HG03439 (cell line): ENCODE measurements around the gene RHEB.

Experiments
- ATAC-seq: cut with Tn5 transposase; IDR thresholded peaks from one replicate; pipeline ENCODE4 v1.9.1; 2021; ENCODE audit warnings: mild to moderate bottlenecking, moderate library complexity; ENCODE audit not compliant: unreplicated experiment

The RHEB gene

GRCh38 chr7:151504715-151505326, 14.9 kb downstream of the RHEB start:
- ATAC-seq, result no peak

- no peak for ATAC-seq
Measured at GRCh38 chr7:151503902-151504714, 15.6 kb downstream of the RHEB start.

- ATAC-seq, result no peak
Measured at GRCh38 chr7:151501676-151502075, 18.0 kb downstream of the RHEB start.

- ATAC-seq, result no peak
Measured at GRCh38 chr7:151498495-151498894, 21.2 kb downstream of the RHEB start.

- no peak for ATAC-seq
Measured at GRCh38 chr7:151497306-151497871, 22.3 kb downstream of the RHEB start.

GRCh38 chr7:151495360-151495759, 24.3 kb downstream of the RHEB start:
- ATAC-seq, result no peak

- no peak for ATAC-seq
Measured at GRCh38 chr7:151494298-151495284, 25.1 kb downstream of the RHEB start.

GRCh38 chr7:151493083-151493482, 26.6 kb downstream of the RHEB start:
- ATAC-seq, result no peak

GRCh38 chr7:151491859-151492258, 27.8 kb downstream of the RHEB start:
- ATAC-seq, result no peak

GRCh38 chr7:151490456-151491105, 29.1 kb downstream of the RHEB start:
- no peak for ATAC-seq

- ATAC-seq, result no peak
Measured at GRCh38 chr7:151489498-151489897, 30.2 kb downstream of the RHEB start.

- no peak for ATAC-seq
Measured at GRCh38 chr7:151488096-151488495, 31.6 kb downstream of the RHEB start.

GRCh38 chr7:151487228-151487627, 32.5 kb downstream of the RHEB start:
- ATAC-seq, result no peak

GRCh38 chr7:151486074-151486473, 33.6 kb downstream of the RHEB start:
- no peak for ATAC-seq

GRCh38 chr7:151484971-151485707, 34.6 kb downstream of the RHEB start:
- no peak for ATAC-seq

GRCh38 chr7:151483711-151483983, 36.0 kb downstream of the RHEB start:
- no peak for ATAC-seq

GRCh38 chr7:151482883-151483710, 36.6 kb downstream of the RHEB start:
- ATAC-seq, result no peak

GRCh38 chr7:151481650-151482505, 37.8 kb downstream of the RHEB start:
- no peak for ATAC-seq
